ENCODE data around the gene PRR36.
A peak's percentile ranks its signal among the peaks of the same experiment; 100 is the strongest.

Gene PRR36

DNA sequence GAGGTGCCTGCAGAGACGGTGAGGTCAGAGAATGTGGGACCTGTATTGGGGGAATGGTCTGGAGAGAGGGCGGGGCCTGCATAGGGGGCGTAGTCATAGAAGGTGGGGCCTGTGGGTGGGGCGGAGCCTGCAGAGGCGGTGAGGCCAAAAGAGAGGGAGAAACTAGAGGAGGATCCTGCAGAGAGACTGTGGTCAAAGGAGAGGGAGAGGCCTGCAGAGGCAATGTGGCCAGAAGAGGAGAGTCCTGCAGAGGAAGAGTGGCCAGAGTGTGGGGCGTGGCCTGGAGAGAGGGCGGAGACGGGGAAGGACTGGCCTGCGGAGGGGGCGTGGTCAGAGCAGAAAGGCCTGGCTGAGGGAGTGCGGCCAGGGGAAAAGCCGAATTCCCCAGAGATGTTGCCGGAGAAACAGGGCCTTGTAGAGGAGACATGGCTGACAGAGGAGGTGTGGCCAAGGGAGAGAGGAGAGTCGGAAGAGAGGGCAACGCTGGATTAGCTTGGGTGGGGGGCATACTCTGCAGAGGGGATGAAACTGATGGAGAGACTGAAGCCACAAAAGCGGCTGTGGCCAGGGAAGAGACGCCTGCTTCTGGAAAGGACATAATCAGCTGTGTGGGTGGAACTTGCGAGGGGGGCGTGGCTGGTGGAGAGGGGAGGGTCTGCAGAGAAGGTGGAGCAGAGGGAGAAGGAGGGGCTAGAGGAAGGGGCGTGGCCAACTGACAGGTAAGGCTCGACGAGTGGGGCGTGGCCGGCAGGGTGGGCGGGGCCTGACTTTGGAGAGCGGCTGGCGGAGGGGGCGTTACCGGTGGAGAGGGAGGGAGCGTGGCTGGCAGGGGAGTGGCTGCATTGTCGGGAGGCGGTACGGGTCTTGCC lies 2.5 kb downstream of the PRR36 start:
- DNase-seq (ENCODE audit: low read depth): peak; percentile 61

- DNase-seq (ENCODE audit: low read depth): no peak
Measured at GRCh38 chr19:7870571-7871436, 3.4 kb downstream of the PRR36 start.

DNA sequence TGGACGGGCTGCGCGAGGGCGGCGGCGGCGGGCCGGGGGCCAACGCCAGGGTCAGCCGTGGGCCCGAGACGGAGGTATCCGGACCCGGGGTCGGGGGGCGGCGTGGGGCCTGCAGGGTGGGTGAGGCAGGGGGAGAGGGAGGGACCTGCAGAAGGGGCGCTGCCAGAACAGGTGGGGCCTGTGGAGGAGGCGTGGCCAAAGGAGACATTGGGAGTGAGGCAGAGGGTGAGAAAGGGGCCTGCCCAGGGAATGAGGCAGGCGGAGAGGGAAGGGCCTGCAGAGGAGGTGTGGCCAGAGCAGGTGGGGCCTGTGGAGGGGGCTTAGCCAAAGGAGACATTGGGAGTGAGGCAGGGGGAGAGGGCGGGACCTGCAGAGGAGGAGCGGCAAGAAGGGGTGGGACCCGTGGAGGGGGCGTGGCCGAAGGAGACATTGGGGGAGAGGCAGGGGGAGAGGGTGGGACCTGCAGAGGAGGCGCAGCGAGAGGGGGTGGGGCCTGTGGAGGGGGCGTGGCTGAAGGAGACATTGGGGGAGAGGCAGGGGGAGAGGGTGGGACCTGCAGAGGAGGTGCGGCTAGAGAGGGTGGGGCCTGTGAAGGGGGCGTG lies 4.2 kb downstream of the PRR36 start:
- no peak for DNase-seq (ENCODE audit: low read depth)

DNA sequence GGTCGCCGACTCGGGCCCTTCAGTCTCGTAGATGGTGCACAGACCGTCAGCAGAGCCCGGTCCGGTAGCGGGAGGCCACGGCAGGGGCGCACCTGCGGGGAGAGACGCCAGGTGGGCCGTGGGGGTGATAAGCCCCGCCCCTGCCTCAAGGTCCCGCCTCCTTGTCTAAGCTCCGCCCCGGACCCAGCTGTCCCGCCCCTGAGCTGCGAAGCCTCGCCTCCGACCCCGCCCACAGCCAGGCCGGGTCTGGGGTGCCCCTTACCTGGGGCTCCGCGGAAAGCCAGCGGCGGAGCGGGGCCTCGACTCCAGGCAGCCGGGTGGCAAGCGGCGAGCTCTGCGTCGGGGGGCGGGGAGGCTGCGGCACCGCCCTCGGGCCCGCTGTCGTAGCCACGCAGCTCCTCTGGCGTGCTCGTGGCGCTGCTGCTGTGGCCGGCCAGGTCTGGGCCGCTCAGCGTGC lies 4.7 kb downstream of the PRR36 start:
- DNase-seq (ENCODE audit: low read depth): no peak

DNA sequence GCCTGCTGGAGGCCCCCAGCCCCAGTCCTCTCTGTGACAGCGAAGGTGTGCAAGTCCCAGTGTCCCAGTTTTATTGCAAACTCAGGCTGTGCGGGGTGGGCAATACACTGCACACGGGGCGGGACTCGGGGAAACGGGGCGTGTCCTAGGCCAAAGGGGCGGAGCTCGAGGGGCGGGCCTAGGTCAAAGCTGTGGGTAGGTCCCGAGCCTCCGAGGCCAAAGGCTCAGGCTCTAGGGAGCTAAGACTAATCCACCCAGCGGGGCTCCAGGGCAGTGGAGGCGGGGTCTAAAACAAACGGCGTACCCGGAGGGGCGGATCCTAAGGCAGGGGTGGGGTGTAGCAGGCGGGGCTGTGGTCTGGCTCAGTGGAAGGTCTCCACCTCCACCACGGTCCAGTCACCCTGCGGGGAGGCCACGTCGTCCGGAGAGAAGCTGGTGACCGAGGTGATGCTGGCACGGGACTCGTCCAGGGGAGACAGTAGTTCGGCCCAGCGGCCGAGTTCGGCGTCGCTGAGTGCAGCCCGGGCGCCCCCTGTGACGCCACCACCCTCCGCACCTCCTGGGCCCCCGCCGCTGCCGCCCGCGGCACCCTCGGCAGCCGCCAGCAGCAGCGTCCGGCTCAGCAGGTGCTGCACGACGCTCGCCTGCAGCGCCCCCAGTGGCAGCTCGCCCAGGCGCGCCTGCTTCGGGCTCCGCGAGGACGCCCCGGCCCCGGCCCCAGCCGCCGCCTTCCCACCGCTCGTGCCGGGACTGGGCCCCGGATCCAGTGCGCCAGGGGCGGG lies 5.3 kb downstream of the PRR36 start:
- no peak for DNase-seq (ENCODE audit: low read depth)

DNA sequence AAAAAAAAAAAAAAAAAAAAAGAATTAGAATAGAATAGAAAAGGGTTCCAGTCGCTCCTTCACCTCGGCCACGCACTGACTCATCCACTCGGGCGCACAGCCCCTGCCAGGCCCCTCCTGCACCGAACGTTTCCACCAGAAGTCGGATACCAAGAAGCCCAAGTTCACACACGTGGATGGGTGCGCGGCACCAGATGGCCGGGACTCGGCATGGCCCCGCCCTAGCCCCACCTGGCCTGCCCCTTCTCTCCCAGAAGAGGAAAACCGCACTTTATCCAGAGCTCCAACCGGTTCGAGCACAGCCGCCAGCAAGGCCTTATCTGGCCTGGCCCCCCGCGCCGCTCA lies 5.9 kb downstream of the PRR36 start:
- DNase-seq (ENCODE audit: low read depth): no peak

GRCh38 chr19:7867092-7867844 lies 6.9 kb downstream of the PRR36 start:
- DNase-seq (ENCODE audit: low read depth): no peak

DNA sequence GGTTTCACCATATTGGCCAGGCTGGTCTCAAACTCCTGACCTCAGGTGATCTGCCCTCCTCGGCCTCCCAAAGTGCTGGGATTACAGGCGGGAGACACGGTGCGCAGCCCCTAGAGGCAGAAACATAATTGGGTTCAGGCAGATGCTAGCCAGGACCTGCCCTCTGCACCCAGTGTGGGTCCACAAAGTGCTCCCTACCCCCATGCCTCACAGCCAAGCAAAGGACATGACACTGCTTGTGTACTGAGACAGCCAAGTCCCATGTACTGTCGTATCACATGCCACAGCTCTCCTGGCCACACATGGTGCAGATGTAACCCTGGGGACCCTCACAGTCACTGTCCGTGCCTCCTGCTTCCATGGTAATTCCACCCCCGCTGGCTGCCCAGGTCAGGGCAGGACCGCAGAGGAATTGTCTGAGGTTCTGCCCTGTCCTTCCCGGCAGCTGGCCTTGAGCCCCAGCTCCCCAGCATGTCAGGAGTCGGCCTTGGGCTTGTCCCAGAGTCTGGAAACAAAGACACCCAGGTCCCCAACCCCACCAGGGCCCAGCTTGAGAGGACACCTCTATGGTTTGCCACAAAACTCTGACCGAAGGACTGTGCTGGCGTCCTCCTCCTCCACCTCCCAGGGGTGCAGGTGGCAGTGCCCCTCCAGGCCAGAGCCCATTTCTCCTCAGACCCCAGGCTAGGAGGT lies 7.6 kb downstream of the PRR36 start:
- no peak for DNase-seq (ENCODE audit: low read depth)

GRCh38 chr19:7865262-7865911 lies 8.8 kb downstream of the PRR36 start:
- DNase-seq (ENCODE audit: low read depth): no peak

DNA sequence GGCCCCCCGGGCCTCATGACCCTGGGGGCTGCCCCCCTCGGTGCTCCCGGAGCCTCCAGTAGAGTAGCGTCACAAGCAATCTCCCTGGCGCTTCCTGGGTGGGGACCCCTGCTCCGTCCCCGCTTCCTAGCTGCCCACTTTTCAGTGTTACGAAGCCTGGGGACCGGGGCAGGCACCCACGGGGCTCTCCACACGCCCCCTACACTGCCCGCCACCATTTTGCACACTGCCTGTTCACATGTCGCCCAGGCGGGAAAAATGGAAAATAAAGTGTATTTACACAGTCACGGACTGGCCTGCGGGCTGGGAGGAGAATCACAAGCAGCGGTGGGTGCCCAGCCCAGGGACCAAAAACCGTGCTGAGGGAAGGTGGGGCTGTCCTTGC lies 9.5 kb downstream of the PRR36 start:
- DNase-seq (ENCODE audit: low read depth): no peak

DNA sequence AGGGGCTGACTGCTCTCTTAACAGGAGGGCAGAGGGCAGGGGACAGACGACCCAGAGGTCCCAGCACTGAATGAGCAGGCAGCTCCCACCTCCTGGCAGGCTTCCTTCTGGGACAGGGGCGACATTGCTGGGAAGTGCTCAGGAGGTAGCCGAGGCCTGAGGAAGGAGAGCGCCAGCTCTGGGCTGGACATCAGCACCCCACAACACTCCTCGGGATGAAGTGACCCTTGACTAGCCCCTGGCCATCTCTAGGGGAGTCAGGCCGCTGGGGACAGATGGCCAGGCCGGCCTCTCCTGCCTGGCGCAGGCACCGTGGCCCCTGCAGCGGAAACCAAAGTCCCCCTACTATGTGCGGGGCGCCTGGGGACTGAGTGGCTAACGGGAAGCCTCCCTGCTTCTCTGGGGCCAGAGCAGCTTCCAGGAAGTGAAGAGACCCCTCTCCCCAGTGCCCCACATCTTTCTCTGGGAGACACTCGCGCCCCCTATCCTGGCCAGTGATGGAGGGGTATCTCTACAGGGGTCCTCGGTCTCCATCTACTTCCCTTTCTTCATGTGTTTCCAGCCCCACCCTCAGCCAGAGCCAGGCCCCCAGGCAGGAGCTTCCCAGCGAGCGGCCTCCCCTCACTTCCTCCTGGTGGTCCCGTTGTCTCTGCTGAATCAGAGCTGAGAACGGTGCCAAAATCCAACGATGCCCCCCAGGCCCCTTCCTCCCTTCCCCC lies 10.1 kb downstream of the PRR36 start:
- DNase-seq (ENCODE audit: low read depth): no peak

- DNase-seq (ENCODE audit: low read depth): no peak
Measured at GRCh38 chr19:7863157-7863970, 10.8 kb downstream of the PRR36 start.

GRCh38 chr19:7862413-7862951 lies 11.7 kb downstream of the PRR36 start:
- no peak for DNase-seq (ENCODE audit: low read depth)

GRCh38 chr19:7861619-7862412 lies 12.4 kb downstream of the PRR36 start:
- no peak for DNase-seq (ENCODE audit: low read depth)

- no peak for DNase-seq (ENCODE audit: low read depth)
Measured at GRCh38 chr19:7860714-7861618, 13.2 kb downstream of the PRR36 start.

Measured in HS-5 (cell line).